Measurements from ENCODE around the gene STX11. TPM values are rescaled to one million over a fixed set of nuclear protein-coding genes. Genes with fewer than 3 reads are reported as not detected.

The STX11 gene
- total RNA-seq, 3 donors from 2014 or later = 20.0 to 46.4 (median 22.8) TPM

DNA sequence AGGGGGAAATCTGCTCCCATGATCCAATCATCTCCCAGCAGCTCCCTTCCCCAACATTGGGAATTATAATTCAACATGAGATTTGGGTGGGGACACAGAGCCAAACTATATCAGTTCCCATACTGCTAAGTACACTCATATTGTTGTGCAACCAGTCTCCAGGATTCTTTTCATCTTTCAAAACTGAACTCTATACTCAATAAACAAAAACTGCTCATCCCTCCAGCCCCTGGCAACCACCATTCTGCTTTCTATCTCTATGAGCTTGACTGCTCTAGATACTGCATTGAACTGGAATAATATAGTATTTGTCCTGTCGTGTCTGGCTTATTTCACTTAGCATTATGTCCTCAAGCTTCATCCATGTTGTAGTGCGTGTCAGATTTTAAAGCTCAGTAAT lies 42.9 kb downstream of the STX11 start:
- DNase-seq (ENCODE audit: low spot score in 2 of 2) = no peak
- Histone ChIP-seq H3K36me3 (no peaks in the 10 kb centered on the region), H3K4me1 (no peaks in the 10 kb centered on the region), H3K27ac (no peak overlapping the region), H3K9me3 (no peaks in the 10 kb centered on the region), H3K4me3 (no peak overlapping the region), H3K27me3 (no peaks in the 10 kb centered on the region)
- intact Hi-C loops (cut with DNase I; ENCODE audit: low total_unique reads) = no loop called here
- no peak for TF ChIP-seq POLR2AphosphoS5 (IDR thresholded peaks at IDR 0.05)
- TF ChIP-seq POLR2A (IDR thresholded peaks at IDR 0.05) = no peak

DNA sequence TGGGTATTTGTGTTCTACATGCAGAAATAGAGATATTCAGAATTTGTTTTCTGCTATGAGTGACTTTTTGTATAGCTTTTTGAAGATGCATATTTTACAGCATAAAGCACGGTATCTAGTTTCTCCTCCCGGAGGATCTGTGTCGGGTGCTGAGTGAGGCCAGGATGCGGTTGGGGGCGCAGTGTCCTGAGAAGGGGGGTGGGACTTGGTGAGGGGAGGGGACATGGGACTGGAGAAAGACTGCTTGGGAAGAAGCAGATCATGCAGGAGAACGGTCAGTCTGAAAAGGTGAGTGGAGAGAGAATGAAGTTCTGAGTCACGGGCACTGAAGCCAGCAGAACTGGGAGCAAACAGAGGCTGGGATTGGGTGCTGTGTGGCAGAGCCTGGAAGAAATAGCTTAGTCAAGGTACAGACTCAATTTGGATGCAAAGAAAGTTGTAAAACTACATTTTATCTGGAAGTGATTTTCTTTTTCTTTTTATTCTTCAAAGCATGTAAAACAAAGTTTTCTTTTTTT lies 44.0 kb downstream of the STX11 start:
- Histone ChIP-seq H3K4me3 (no peak overlapping the region), H3K4me1 (no peaks in the 10 kb centered on the region), H3K36me3 (no peaks in the 10 kb centered on the region), H3K27ac (no peak overlapping the region), H3K27me3 (no peaks in the 10 kb centered on the region), H3K9me3 (no peaks in the 10 kb centered on the region)
- DNase-seq (ENCODE audit: low spot score in 2 of 2) = no peak
- TF ChIP-seq POLR2A (IDR thresholded peaks at IDR 0.05) = no peak
- TF ChIP-seq, protein P1, sequence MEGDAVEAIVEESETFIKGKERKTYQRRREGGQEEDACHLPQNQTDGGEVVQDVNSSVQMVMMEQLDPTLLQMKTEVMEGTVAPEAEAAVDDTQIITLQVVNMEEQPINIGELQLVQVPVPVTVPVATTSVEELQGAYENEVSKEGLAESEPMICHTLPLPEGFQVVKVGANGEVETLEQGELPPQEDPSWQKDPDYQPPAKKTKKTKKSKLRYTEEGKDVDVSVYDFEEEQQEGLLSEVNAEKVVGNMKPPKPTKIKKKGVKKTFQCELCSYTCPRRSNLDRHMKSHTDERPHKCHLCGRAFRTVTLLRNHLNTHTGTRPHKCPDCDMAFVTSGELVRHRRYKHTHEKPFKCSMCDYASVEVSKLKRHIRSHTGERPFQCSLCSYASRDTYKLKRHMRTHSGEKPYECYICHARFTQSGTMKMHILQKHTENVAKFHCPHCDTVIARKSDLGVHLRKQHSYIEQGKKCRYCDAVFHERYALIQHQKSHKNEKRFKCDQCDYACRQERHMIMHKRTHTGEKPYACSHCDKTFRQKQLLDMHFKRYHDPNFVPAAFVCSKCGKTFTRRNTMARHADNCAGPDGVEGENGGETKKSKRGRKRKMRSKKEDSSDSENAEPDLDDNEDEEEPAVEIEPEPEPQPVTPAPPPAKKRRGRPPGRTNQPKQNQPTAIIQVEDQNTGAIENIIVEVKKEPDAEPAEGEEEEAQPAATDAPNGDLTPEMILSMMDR (IDR thresholded peaks at IDR 0.05) = no peak
- no peak for TF ChIP-seq POLR2AphosphoS5 (IDR thresholded peaks at IDR 0.05)
- intact Hi-C loops (cut with DNase I; ENCODE audit: low total_unique reads) = no loop called here

DNA sequence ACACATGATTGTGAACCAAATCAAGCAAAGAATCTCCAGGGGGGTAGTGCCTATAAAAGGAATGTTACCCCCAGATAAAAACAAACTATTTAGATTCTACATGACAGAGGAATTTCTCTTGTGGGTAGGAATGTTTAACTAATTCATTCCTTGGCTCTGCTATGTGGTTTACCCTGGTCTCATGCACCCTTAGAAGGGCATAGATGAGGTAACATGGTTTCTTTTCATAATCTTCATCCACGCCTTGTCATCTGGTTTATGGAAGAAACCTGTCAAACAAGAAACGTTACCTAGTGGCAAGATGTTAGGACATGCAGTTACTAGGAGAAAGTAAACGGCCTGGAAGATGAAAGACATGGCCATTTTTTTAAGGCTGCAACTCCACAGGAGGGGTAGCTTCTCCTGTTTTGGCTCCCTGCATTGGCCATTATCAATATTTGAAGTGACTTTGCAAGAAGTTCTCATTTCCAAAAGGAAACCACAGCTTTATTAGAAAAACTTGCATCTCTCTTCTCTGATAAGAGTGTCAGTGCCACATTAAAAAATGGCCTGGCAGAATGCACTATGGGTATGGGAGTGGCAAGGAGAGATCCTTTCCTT lies 45.5 kb downstream of the STX11 start:
- H3K9me3 ChIP-seq = no peaks in the 10 kb centered on the region
- no peaks in the 10 kb centered on the region for H3K27me3 ChIP-seq
- H3K27ac ChIP-seq = no peak overlapping the region
- no peak for DNase-seq (ENCODE audit: low spot score in 2 of 2)
- H3K36me3 ChIP-seq = no peaks in the 10 kb centered on the region
- TF ChIP-seq, protein P1 (IDR thresholded peaks at IDR 0.05) = no peak
- TF ChIP-seq POLR2A (IDR thresholded peaks at IDR 0.05) = no peak
- no peak for TF ChIP-seq POLR2AphosphoS5 (IDR thresholded peaks at IDR 0.05)
- intact Hi-C loops (cut with DNase I; ENCODE audit: low total_unique reads) = no loop called here
- no peaks in the 10 kb centered on the region for H3K4me1 ChIP-seq
- no peak overlapping the region for H3K4me3 ChIP-seq

DNA sequence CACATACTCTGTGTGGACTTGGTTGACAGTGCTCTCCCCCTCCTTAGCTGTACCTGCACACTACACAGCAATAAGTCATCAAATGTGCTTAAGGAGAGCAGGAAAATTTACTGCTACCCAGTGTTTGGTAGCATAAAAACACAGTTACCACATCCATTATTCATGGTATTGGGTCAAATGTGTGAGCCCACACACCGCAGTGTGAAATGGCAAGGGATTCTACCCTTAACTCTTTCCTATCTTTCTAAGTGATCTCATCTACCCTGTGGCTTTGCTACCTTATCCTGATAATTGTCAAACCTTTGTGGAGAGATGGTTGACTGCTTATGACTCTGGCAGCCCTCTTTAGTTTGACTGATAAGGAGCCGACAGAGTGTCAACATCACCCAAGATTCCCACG lies 47.6 kb downstream of the STX11 start:
- no peak for DNase-seq (ENCODE audit: low spot score in 2 of 2)
- H3K27ac ChIP-seq = no peak overlapping the region
- no peak overlapping the region for H3K4me3 ChIP-seq
- intact Hi-C loops (cut with DNase I; ENCODE audit: low total_unique reads) = no loop called here
- H3K4me1 ChIP-seq = no peaks in the 10 kb centered on the region
- H3K9me3 ChIP-seq = peaks cover 9 to 13% of the 10 kb centered on the region in 2 donors
- no peaks in the 10 kb centered on the region for H3K36me3 ChIP-seq
- no peak for TF ChIP-seq POLR2AphosphoS5 (IDR thresholded peaks at IDR 0.05)
- no peaks in the 10 kb centered on the region for H3K27me3 ChIP-seq

DNA sequence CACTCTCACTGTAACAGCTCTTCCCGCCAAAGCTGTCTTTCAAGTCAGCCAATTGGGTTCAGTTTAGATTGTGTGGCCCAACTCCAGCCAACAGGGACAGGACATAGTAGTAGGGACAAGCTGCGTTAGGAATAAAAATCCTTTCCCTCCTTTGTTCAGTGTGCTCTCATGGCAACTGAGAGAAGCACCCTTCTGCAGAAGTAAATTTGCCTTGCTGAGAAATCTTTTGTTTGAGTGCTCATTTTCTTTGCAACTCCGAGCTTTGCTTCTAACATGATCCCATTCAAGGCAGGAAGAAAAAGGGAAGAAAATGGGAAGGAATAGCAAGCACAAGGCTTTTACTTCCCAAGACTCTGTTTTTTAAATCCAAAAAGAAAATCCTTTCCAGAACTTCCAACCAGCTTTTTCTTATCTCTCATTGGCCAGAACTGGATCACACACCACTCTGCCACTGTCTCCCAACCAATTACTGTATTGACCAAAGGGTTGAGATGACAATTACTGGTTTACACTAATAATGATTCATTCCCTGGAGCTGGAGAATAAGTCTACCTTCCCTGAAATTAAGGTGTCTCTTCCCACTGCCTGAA lies 52.7 kb downstream of the STX11 start:
- DNase-seq (ENCODE audit: low spot score in 2 of 2) = no peak
- Histone ChIP-seq H3K4me1 (no peaks in the 10 kb centered on the region), H3K27me3 (no peaks in the 10 kb centered on the region), H3K4me3 (no peak overlapping the region), H3K27ac (no peak overlapping the region), H3K9me3 (peaks cover 21 to 25% of the 10 kb centered on the region in 2 donors), H3K36me3 (no peaks in the 10 kb centered on the region)
- intact Hi-C loops (cut with DNase I; ENCODE audit: low total_unique reads) = no loop called here
- TF ChIP-seq, protein P1 (IDR thresholded peaks at IDR 0.05) = no peak
- TF ChIP-seq POLR2A (IDR thresholded peaks at IDR 0.05) (no peak), POLR2AphosphoS5 (IDR thresholded peaks at IDR 0.05) (no peak)

GRCh38 chr6:144211160-144211559 lies 60.8 kb downstream of the STX11 start:
- Histone ChIP-seq H3K27me3 (no peaks in the 10 kb centered on the region), H3K9me3 (no peaks in the 10 kb centered on the region), H3K4me3 (no peak overlapping the region), H3K36me3 (no peaks in the 10 kb centered on the region), H3K27ac (no peak overlapping the region), H3K4me1 (no peaks in the 10 kb centered on the region)
- TF ChIP-seq POLR2A (IDR thresholded peaks at IDR 0.05) (no peak), POLR2AphosphoS5 (IDR thresholded peaks at IDR 0.05) (no peak)
- TF ChIP-seq, protein P1 (IDR thresholded peaks at IDR 0.05) = no peak
- no peak for DNase-seq (ENCODE audit: low spot score in 2 of 2)
- intact Hi-C loops (cut with DNase I; ENCODE audit: low total_unique reads) = loop anchor here (10.0 kb wide), 1 partner anchor 1466 kb away; no protein-coding TSS in a partner anchor

Measured in breast epithelium (tissue), 4 donors.